GM12878 (cell line): ENCODE measurements around the gene THOC1. TPM values are rescaled to one million over a fixed set of nuclear protein-coding genes. Genes with fewer than 3 reads are reported as not detected.

Experiments
- ATAC-seq: fragments of 200-7000 bp; cut with Tn5 transposase; 3 replicates; pipeline ENCODE4 v1.9.1; 2020; ENCODE audit warnings: mild to moderate bottlenecking, moderate library complexity
- BruUV-seq: library from RNA; stranded (reverse); fragments of 400-500 nt; replicated peaks from 2 replicates; lab custom pipeline; 2021; lab: Mats Ljungman, UMichigan
- CTCF ChIA-PET: fragments of 300-600 bp; sonication (Branson Sonifier 250); formaldehyde crosslinking; extraction: SDS; loops from one replicate; lab custom pipeline; 2021; ENCODE audit warnings: inconsistent platforms; lab: Yijun Ruan, JAX
- POLR2A ChIA-PET: fragments of 350-600 bp; formaldehyde crosslinking; extraction: SDS; loops from one replicate; lab custom pipeline; 2021; ENCODE audit warnings: inconsistent platforms; lab: Charles Lee
- RAD21 ChIA-PET: fragments of 300-600 bp; sonication (Branson Sonifier 250); formaldehyde crosslinking; loops from one replicate; lab custom pipeline; 2023; ENCODE audit warnings: antibody characterized with exemption; ENCODE audit not compliant: unreplicated experiment; lab: Charles Lee
- SMC1A ChIA-PET: fragments of 300-600 bp; sonication (Branson Sonifier 250); formaldehyde crosslinking; loops from one replicate; lab custom pipeline; 2023; ENCODE audit not compliant: unreplicated experiment, uncharacterized antibody; lab: Charles Lee
- DNase-seq: peaks from one replicate; pipeline ENCODE4 v3.0.0-alpha.2; 2011; ENCODE audit warnings: low read depth, low spot score
- FAIRE-seq: peaks from 3 replicates; lab custom pipeline; 2011; peaks lifted over from hg19 to GRCh38; lab: Jason Lieb, UNC
- H2AFZ ChIP-seq: 2 replicates; pipeline ENCODE4 v1.6.0; 2011; ENCODE audit warnings: low read depth, low read length, control low read depth; ENCODE audit not compliant: control insufficient read depth
- H3K27ac ChIP-seq: 2 replicates; pipeline ENCODE4 v1.5.1; 2011; ENCODE audit warnings: control low read depth; ENCODE audit not compliant: control insufficient read depth, insufficient read depth
- H3K27me3 ChIP-seq, 2 experiments: replicated peaks in 1 of 2; 2 replicates each; pipeline versions ENCODE4 v1.6.0 to v1.6.1; 2011; ENCODE audit warnings: low read length in 1 of 2; ENCODE audit not compliant: control insufficient read depth in 2 of 2, insufficient read depth in 2 of 2
- H3K36me3 ChIP-seq, 2 experiments: 2 replicates each; pipeline ENCODE4 v1.5.1; 2011; ENCODE audit warnings: low read length in 1 of 2; ENCODE audit not compliant: control insufficient read depth in 2 of 2, insufficient read depth in 2 of 2
- H3K4me1 ChIP-seq: 2 replicates; pipeline ENCODE4 v1.6.1; 2011; ENCODE audit warnings: mild to moderate bottlenecking, low read length, moderate library complexity, mixed read lengths; ENCODE audit not compliant: control insufficient read depth, insufficient read depth
- H3K4me2 ChIP-seq: 2 replicates; pipeline ENCODE4 v1.6.0; 2011; ENCODE audit warnings: control low read depth; ENCODE audit not compliant: control insufficient read depth, insufficient read depth
- H3K4me3 ChIP-seq: fragments of 200-600 bp; sonication (generic); 2 replicates; pipeline ENCODE4 v1.5.1; 2016
- H3K79me2 ChIP-seq: 2 replicates; pipeline ENCODE4 v1.6.0; 2011; ENCODE audit warnings: low read length; ENCODE audit not compliant: control insufficient read depth, insufficient read depth
- H3K9ac ChIP-seq: 2 replicates; pipeline ENCODE4 v1.8.0; 2011; ENCODE audit warnings: low read length, control low read depth, mixed read lengths; ENCODE audit not compliant: control insufficient read depth, insufficient read depth
- H3K9me3 ChIP-seq: replicated peaks from 3 replicates; pipeline ENCODE4 v1.5.1; 2011; ENCODE audit warnings: mild to moderate bottlenecking, low read length; ENCODE audit not compliant: control insufficient read depth, insufficient read depth
- H4K20me1 ChIP-seq: 2 replicates; pipeline ENCODE4 v1.6.0; 2011; ENCODE audit not compliant: control insufficient read depth, insufficient read depth
- FOXM1 ChIP-seq: IDR thresholded peaks from 2 replicates; pipeline ENCODE4 v1.6.1; 2012; ENCODE audit warnings: low read depth, mild to moderate bottlenecking, inconsistent platforms, low read length, moderate library complexity
- RAD51 ChIP-seq: fragments of 450-650 bp; IDR thresholded peaks from 2 replicates; pipeline ENCODE4 v1.6.1; 2016; ENCODE audit warnings: moderate library complexity, mild to moderate bottlenecking, inconsistent platforms
- SPI1 ChIP-seq: IDR thresholded peaks from 2 replicates; pipeline ENCODE4 v1.6.1; 2011; ENCODE audit warnings: low read depth, mild to moderate bottlenecking, low read length, moderate library complexity, borderline replicate concordance; ENCODE audit not compliant: insufficient read depth
- WGBS: methylation state at CpG from one replicate; pipeline ENCODE4 v1.1.6; 2016; ENCODE audit warnings: low lambda C conversion rate; ENCODE audit not compliant: insufficient replicate concordance, insufficient coverage; ENCODE audit errors: missing lambda C conversion rate; 5-methylcytosine and 5-hydroxymethylcytosine counted together
- in situ Hi-C: fragments of 300-500 bp; cut with MboI; formaldehyde crosslinking; loops from 9 replicates; pipeline ENCODE4 v1.14.3; 2018; ENCODE audit warnings: mixed read lengths
- intact Hi-C: fragments of 100-400 bp; cut with micrococcal nuclease; formaldehyde crosslinking; loops from one replicate; pipeline ENCODE4 v1.14.2; 2022; ENCODE audit not compliant: unreplicated experiment
- polyA plus RNA-seq, 11 experiments: library from polyadenylated mRNA; depleted of rRNA in 4 of 11; unstranded in 6 of 11; stranded (reverse) in 5 of 11; fragments of >200 nt; fragmentation: Nextera tagmentation in 4 of 11; fragmentation: Illumina TruSeq in 1 of 11; extraction: Ambion mirVana in 4 of 11; extraction: Trizol in 1 of 11; gene quantifications; 1 replicate in 1 of 11; 2 replicates in 10 of 11; pipeline versions ENCODE4 v1.2.1 to v1.2.3, GENCODE V29; 2011 to 2016; ENCODE audit warnings: inconsistent platforms in 2 of 11, missing spikeins in 2 of 11, low read depth in 1 of 11
- total RNA-seq, 4 experiments: library from RNA; depleted of rRNA in 3 of 4; stranded (reverse); fragments of >200 nt in 3 of 4; fragmentation: Illumina TruSeq in 1 of 4; extraction: Trizol in 1 of 4; gene quantifications; 2 replicates each; pipeline versions ENCODE4 v1.2.1 to v1.2.3, GENCODE V29; 2013 to 2021
- TF ChIP-seq, protein P1 (sequence below): IDR thresholded peaks from 2 replicates; pipeline ENCODE4 v1.6.1; 2012; ENCODE audit warnings: low read depth, low read length, improper control_type of control experiment

Gene THOC1
- total and polyA plus RNA-seq, 10 of the 15 experiments (the other 5 are each of a cell fraction or from before 2014, with no cell fraction given) = 32.8 to 99.8 (median 49.0) TPM

DNA sequence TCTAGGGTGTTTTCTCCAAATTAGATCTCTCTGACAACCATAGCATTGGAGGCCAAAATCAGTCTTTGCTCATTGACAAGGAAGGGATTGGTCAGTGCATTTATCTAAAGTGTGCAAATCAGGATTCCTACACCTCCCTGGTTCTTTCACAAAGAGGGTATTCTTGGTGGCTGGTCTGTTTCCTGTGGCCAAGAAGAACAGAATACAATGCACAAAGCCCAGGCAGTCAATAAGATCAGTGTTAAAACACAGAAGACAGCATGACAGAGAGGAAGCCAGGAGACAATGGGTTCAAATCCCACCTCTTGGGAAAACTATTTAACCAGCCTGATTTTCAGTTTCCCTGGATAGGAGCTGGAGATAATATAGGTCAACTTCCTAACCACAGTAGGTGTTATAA, 46.1 kb upstream of the THOC1 start:
- SMC1A ChIA-PET = no interaction called here
- intact Hi-C loops = no loop called here
- in situ Hi-C loops = no loop called here
- RAD21 ChIA-PET = no interaction called here
- CTCF ChIA-PET = no interaction called here
- no peaks in the 10 kb centered on the region for H3K79me2 ChIP-seq
- no peaks in the 10 kb centered on the region for H3K27me3 ChIP-seq
- no peaks in the 10 kb centered on the region for H3K36me3 ChIP-seq
- no peak overlapping the region for H3K4me2 ChIP-seq
- no peaks in the 10 kb centered on the region for H4K20me1 ChIP-seq
- H3K9me3 ChIP-seq = no peaks in the 10 kb centered on the region
- H2AFZ ChIP-seq = no peak overlapping the region
- TF ChIP-seq, protein P1, sequence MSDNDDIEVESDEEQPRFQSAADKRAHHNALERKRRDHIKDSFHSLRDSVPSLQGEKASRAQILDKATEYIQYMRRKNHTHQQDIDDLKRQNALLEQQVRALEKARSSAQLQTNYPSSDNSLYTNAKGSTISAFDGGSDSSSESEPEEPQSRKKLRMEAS = no peak
- no peak for TF ChIP-seq FOXM1
- BruUV-seq = no TSS peak
- no peak overlapping the region for H3K4me3 ChIP-seq
- no peaks in the 10 kb centered on the region for H3K4me1 ChIP-seq
- POLR2A ChIA-PET = no interaction called here
- no peak for DNase-seq
- no peak overlapping the region for H3K27ac ChIP-seq
- no peak for ATAC-seq
- FAIRE-seq = no peak
- no peak overlapping the region for H3K9ac ChIP-seq

DNA sequence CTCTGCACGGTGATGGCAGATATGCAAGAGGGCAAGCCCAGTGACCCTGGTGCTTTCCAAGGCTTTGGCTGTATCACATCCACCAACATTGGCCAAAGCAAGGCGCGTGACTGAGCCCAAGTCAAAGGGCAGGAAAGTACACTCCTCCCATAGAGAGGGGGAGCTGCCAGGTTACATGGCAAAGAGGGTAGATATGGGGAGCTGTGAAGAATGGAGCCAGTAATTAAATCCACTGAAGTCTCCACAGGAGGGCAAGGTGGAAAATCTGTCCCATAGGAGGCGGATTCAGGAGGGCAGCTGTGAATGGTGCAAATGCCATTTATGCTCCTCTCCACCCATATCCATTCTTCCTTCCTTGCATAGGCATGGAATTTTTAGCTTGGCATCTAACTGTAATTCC, 44.6 kb upstream of the THOC1 start:
- WGBS = 33% methylated on average over 4 of the region's 4 CpGs

More for the DNA sequence above, 44.6 kb upstream of the THOC1 start:
- H3K4me3 ChIP-seq = no peak overlapping the region
- no peaks in the 10 kb centered on the region for H3K27me3 ChIP-seq
- ChIA-PET SMC1A (no interaction called here), RAD21 (no interaction called here), CTCF (no interaction called here), POLR2A (no interaction called here)
- no peak overlapping the region for H3K27ac ChIP-seq
- H3K4me1 ChIP-seq = no peaks in the 10 kb centered on the region
- BruUV-seq = no TSS peak
- H3K36me3 ChIP-seq = no peaks in the 10 kb centered on the region
- no peak overlapping the region for H3K4me2 ChIP-seq
- no peaks in the 10 kb centered on the region for H3K9me3 ChIP-seq
- FAIRE-seq = no peak
- intact Hi-C loops = no loop called here
- in situ Hi-C loops = no loop called here
- no peaks in the 10 kb centered on the region for H3K79me2 ChIP-seq
- H2AFZ ChIP-seq = no peak overlapping the region
- no peak for ATAC-seq
- H4K20me1 ChIP-seq = no peaks in the 10 kb centered on the region
- DNase-seq = no peak
- TF ChIP-seq RAD51 (no peak), SPI1 (no peak)
- H3K9ac ChIP-seq = no peak overlapping the region
